DND-41 (cell line): ENCODE results near the gene ALOX12B.

Experiments
- CTCF ChIP-seq: IDR thresholded peaks from 2 replicates; pipeline ENCODE4 v1.5.1; 2012; ENCODE audit warnings: borderline replicate concordance, low read length, moderate library complexity, mild to moderate bottlenecking; ENCODE audit not compliant: poor library complexity, severe bottlenecking; ENCODE audit errors: extremely low read depth
- EZH2 ChIP-seq: IDR thresholded peaks from 3 replicates; pipeline ENCODE4 v1.6.1; 2012; ENCODE audit warnings: borderline replicate concordance, low read depth, mild to moderate bottlenecking, moderate library complexity, low read length, inconsistent platforms; ENCODE audit not compliant: severe bottlenecking

DNA sequence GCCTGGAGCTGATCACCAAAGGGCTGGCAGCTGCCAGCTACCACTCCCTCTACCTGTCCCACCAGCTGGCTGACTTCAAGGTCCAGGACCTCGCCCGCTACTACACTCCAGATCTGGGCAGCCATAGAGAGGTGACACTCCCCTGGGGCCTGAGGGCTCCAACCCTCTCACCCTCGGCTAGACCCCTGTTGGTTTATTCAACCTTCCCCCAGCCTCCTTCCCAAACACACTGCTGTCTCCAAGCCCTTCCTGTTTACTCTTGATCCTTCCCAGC lies 18.0 kb downstream of the ALOX12B start:
- TF ChIP-seq CTCF (no peak), EZH2 (no peak)
